Raji (cell line): Measurements from ENCODE around the gene SAMD3.

Source experiments
- POLR2A ChIP-seq: IDR thresholded peaks from 2 replicates; pipeline ENCODE4 v1.6.1; 2011; ENCODE audit warnings: low read depth, low read length, control low read depth; ENCODE audit not compliant: insufficient read depth

Gene SAMD3

DNA sequence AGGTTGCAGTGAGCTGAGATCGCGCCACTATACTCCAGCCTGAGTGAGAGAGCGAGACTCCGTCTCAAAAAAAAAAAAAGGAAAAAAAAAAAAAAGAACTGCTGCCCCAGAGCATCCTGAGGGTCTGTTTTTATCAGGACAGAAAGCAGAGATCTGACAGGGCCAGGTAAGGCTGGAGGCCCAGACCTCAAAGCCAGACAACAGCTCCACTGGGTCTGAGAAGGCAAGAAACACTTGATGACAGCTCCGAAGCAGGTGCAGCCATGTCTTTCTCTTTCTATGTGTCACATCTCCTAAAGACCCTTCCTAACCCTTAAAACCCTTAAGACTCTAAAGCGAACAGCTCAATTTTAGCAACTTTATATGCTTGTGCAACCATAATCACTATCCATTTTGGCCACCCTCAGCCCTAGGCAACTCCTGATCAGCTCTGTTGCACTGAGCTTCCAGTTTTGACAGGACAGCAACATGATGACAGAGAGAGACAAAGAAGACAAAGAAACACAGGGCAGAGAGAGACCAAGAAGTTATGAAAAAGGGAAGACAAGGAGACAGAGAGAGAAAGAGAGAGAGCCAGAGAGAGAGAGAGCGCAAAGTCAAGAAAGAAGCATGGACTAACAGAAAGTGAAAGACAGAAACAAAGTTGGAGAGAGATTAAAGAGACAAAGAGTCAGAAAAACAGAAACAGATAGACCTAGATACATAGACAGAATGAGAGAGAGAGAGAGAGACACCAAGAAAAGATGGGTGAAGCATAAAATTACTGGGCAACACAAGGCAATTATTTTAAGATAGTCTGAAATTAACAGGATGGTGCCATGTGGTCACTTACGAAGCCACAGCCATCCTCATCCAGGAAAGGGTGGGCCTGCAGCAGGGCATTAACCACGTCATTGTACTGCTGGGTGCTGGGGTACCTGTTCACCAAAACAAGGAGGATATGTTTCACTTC is 39.2 kb downstream of the SAMD3 start:
- TF ChIP-seq POLR2A, result no peak

DNA sequence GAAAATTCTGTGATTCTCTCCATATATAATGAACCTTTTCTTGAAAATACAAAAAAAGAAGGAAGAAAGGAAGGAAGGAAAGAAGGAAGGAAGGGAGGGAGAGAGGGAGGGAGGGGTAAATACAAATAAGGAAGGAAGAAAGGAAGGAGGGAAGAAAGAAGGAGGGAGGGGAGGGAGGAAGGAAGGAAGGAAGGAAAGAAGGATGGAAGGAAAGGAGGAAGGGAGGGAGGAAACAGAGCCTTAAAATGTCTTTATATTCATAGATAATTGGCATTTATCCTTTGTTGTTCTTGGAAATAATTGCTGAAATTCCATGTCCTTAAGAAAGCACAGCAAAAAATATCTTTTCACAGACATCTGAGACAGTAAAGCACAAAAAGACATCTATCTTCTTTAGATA is 40.3 kb downstream of the SAMD3 start:
- TF ChIP-seq POLR2A, result no peak

GRCh38 chr6:130178692-130179091 is 44.1 kb downstream of the SAMD3 start:
- no peak for TF ChIP-seq POLR2A

GRCh38 chr6:130176378-130176777 is 46.4 kb downstream of the SAMD3 start:
- no peak for TF ChIP-seq POLR2A

DNA sequence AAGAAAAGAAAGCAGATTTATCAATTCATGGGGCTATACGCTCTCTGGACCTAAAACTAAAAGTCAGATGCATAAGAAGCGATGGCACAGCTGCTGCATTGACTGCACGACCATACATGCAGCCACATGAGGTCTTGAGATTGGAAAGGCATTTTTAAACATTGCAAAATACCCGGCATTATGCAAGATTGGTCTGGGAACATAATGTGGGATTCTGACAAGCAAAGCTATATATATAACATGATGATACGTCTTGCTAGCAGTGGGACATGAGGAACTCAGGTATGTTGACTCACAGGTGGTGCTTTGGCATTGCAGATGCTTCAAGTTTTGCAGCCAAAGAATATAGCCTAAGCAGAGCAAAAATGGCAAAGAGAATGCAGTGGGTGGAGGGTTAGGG is 55.1 kb downstream of the SAMD3 start:
- no peak for TF ChIP-seq POLR2A

DNA sequence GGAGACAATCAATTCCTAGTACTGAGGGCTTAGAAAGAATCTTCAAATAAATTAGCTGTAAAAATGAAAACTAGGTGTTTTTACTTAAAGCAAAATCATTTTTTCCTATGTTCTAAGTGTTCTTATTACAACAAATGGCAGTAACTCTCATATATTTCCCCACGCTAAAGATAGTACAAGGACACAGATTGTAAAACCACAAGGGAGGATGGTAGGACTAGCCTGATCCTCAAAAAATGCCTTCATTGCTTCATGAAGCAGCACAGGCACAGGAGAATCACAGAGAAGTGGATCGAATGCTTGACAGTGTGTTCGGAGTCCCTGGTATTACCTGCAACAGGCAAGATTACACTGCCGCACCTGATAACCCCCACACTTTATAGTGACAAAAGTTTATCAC is 58.5 kb downstream of the SAMD3 start:
- no peak for TF ChIP-seq POLR2A

DNA sequence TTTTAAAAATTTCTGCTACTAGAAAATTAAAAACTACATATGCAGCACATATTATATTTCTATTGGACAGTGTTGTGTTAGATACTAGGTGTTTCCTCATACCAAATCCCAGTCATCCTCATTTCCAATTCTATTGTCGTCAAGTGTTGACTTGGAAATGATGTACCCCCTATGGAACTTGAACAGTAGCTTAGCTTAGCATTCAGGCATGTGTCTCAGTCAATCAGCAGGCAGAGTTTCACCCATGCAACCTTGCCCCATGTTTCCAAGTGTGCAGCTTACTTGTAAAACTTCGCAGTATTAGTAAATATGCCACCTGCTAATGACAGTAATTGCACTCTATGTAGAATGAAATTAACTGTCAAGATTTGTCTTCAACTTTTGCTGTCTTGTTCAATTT is 59.5 kb downstream of the SAMD3 start:
- no peak for TF ChIP-seq POLR2A

- TF ChIP-seq POLR2A, result no peak
Observed at GRCh38 chr6:130162421-130162820, 60.3 kb downstream of the SAMD3 start.

DNA sequence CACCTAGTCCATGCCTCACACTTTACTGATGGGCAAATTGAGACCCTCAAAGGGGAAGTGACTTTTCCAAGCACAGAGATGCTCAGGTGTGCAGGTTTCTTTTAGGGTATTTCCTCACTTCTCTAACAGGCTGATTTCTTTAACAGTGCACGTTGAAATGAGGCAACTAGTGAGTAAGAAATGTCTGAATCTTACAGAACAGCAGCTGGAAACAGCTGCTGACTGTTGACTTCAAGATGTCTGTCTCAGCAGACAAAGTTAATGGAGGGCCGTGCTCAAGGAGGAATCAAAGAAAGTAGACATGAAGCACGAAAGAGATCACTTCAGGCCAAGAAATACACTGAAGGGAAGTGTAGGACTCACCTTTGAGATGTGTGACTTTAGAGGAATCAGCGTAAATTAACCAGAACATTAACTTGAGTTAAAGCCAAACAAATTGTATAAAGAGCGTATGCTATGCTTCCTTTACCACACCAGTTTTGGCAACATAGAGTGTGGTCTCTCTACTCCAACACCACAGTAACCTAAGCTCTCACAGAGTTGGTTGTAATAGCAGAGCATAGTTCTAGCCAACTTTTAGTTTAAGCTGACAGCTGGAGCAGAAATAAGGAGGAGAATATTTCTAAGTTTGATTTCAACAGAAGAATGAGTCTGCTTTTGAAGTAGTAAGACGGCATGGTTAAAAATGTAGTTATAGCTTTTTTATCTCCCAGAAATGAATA is 60.9 kb downstream of the SAMD3 start:
- TF ChIP-seq POLR2A, result no peak

- no peak for TF ChIP-seq POLR2A
Observed at GRCh38 chr6:130159956-130160355, 62.8 kb downstream of the SAMD3 start.

DNA sequence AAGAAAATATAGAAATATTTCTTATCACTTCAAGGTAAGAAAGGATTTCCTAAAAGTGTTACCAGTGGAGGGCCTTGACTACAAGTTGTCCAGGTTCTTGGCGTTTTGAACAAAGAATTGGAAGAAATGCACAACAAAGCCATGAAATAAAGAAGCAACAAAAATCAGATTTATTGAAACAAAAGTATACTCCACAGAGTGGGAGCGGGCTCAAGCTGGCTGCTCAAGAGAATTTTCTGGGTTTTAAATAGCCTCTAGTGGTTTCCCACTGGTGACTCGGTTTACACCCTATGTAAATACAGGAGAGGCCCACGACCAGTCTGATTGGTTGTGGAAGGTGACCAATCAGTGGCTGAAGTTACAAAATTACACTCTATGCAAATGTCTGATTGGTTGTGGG is 64.2 kb downstream of the SAMD3 start:
- no peak for TF ChIP-seq POLR2A

GRCh38 chr6:130158056-130158455 is 64.7 kb downstream of the SAMD3 start:
- TF ChIP-seq POLR2A, result no peak

GRCh38 chr6:130156908-130157307 is 65.8 kb downstream of the SAMD3 start:
- TF ChIP-seq POLR2A, result no peak

GRCh38 chr6:130152908-130153510 is 69.7 kb downstream of the SAMD3 start:
- TF ChIP-seq POLR2A, result no peak

- TF ChIP-seq POLR2A, result no peak
Observed at GRCh38 chr6:130150906-130151305, 71.8 kb downstream of the SAMD3 start.

- TF ChIP-seq POLR2A, result no peak
Observed at GRCh38 chr6:130148181-130148580, 74.6 kb downstream of the SAMD3 start.

- TF ChIP-seq POLR2A, result no peak
Observed at GRCh38 chr6:130147111-130147510, 75.6 kb downstream of the SAMD3 start.

DNA sequence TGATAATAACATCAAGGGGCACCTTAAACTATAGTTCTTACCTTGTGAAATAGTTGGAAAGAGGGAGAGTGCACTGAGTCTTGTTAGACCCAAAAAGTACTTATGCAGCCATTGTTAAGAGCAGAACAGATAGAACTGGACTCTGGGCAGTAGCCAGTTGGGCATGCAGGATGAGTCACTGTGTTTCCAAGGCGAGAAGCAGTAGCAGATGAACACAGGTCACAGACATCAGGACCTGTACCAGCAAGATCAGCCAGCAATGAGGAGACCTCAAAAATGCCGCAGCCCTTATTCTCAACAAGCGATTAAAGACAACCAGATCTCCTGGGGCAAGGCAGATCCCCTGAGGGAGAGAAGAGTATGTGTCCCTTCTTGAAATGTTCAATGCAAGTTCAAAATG is 79.0 kb downstream of the SAMD3 start:
- no peak for TF ChIP-seq POLR2A
